Muscle layer of colon (tissue), 2 donors: Measurements from ENCODE around the gene LRMDA.

Experiments used
- H3K27ac ChIP-seq: one replicate; pipeline ENCODE4 v1.7.0; 2013; ENCODE audit warnings: low read depth, mild to moderate bottlenecking, low read length, moderate library complexity
- H3K27me3 ChIP-seq, 2 donors: one replicate each; pipeline ENCODE4 v1.7.0; 2013; ENCODE audit warnings: low read length in 2 of 2, mild to moderate bottlenecking in 2 of 2; ENCODE audit not compliant: insufficient read depth in 2 of 2, control insufficient read depth in 1 of 2
- H3K36me3 ChIP-seq: one replicate; pipeline ENCODE4 v1.7.0; 2013; ENCODE audit warnings: mild to moderate bottlenecking, low read length; ENCODE audit not compliant: insufficient read depth
- H3K4me1 ChIP-seq: one replicate; pipeline ENCODE4 v1.7.0; 2013; ENCODE audit warnings: mild to moderate bottlenecking, low read length; ENCODE audit not compliant: insufficient read depth
- H3K4me3 ChIP-seq, 2 donors: one replicate each; pipeline ENCODE4 v1.7.0; 2013; ENCODE audit warnings: low read length in 2 of 2, low read depth in 1 of 2, mild to moderate bottlenecking in 1 of 2, moderate library complexity in 1 of 2
- H3K9ac ChIP-seq: one replicate; pipeline ENCODE4 v1.7.0; 2013; ENCODE audit warnings: low read length
- H3K9me3 ChIP-seq: one replicate; pipeline ENCODE4 v1.7.0; 2013; ENCODE audit warnings: mild to moderate bottlenecking, low read length
- donor health status: abdominal sarcoma.
- donor health status: Adenocarcinoma of cecum.

The LRMDA gene

DNA sequence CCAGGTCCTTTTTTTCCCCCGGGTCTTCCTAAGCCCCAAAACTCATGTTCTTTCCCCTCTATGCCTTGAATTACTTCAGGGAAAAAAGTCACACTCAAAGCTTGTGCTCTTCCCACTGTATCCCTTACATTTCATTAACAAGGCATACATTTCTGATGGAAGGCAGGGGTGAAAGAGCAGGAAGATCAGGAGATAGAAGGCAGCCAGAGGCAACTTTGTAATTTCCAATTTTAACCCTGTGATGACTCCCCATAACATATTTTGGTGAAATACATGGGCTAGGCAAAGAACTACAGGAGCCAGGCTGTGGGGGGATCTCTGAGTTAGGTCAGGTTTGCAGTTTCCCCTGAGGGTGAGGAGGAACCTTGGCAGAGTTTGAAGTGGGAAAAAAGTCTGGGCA lies 635.0 kb downstream of the LRMDA start:
- no peaks in the 10 kb centered on the region for H3K27me3 ChIP-seq
- no peaks in the 10 kb centered on the region for H3K9me3 ChIP-seq
- no peaks in the 10 kb centered on the region for H3K36me3 ChIP-seq
- no peak overlapping the region for H3K27ac ChIP-seq
- H3K4me3 ChIP-seq = no peak overlapping the region
- H3K9ac ChIP-seq = no peak overlapping the region
- H3K4me1 ChIP-seq = peaks cover 29% of the 10 kb centered on the region

DNA sequence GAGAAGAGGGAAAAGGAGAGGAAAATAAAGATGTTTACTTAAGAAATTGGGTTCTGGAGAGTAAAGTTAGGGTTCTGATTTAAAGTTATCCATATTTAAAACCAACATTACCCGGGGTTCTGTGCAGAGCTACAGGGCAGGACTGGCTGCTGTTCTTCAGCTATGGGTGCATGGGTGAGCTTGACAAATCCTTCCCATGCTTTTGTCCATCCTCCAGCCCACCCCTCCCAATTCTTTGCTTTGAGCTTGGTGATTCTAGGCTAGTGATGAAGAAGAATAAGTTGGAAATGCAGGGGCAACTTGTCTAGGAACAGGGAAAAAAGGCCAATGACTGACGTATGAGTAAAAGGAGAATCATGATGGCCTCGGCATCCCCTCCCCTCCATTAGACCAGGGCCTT lies 636.0 kb downstream of the LRMDA start:
- H3K27ac ChIP-seq = no peak overlapping the region
- no peak overlapping the region for H3K4me3 ChIP-seq
- H3K36me3 ChIP-seq = no peaks in the 10 kb centered on the region
- no peaks in the 10 kb centered on the region for H3K27me3 ChIP-seq
- peaks cover 38% of the 10 kb centered on the region for H3K4me1 ChIP-seq
- no peaks in the 10 kb centered on the region for H3K9me3 ChIP-seq
- no peak overlapping the region for H3K9ac ChIP-seq

DNA sequence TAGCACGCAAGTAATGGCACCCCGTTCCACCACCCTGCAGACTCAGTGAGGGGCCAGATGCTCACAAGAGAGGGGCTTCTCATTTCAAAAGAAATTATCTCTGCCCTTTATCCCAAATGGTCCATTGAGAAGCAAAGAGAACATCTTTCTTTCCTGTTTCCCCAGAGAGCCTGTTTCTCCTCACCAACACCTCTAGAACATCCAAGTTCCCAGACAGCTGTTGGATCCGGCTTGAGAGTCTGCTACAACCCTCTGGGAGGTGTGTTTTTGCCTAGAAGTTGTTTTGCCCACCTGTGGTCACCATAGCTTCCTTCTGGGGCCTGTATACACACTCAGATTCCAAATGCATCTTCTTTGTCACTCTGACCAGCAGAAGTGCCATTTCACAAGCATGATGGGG lies 637.4 kb downstream of the LRMDA start:
- Histone ChIP-seq H3K27me3 (no peaks in the 10 kb centered on the region), H3K9me3 (no peaks in the 10 kb centered on the region), H3K36me3 (no peaks in the 10 kb centered on the region), H3K9ac (no peak overlapping the region), H3K4me3 (no peak overlapping the region), H3K4me1 (peaks cover 42% of the 10 kb centered on the region), H3K27ac (no peak overlapping the region)

DNA sequence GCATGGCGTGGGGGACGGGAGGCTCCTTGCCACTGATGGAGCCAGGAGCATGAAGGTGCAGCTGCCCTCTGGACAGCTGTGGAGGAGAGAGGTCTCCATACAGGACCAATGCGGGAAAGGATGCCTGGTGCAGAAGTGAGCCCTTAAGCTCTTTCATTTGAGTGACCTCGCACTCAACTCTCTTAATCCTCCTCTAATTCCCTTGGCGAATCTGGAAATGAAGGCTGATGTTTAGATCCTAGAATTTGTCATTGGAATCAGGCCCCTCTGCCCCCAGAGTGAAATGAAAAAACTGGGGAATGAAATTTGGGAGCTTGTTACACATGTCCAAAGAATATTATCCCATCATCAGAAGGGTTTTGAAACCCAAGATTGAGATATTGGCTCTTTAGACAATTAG lies 639.5 kb downstream of the LRMDA start:
- Histone ChIP-seq H3K4me3 (no peak overlapping the region), H3K9ac (no peak overlapping the region), H3K9me3 (no peaks in the 10 kb centered on the region), H3K4me1 (peaks cover 42% of the 10 kb centered on the region), H3K27ac (no peak overlapping the region), H3K27me3 (no peaks in the 10 kb centered on the region), H3K36me3 (no peaks in the 10 kb centered on the region)

DNA sequence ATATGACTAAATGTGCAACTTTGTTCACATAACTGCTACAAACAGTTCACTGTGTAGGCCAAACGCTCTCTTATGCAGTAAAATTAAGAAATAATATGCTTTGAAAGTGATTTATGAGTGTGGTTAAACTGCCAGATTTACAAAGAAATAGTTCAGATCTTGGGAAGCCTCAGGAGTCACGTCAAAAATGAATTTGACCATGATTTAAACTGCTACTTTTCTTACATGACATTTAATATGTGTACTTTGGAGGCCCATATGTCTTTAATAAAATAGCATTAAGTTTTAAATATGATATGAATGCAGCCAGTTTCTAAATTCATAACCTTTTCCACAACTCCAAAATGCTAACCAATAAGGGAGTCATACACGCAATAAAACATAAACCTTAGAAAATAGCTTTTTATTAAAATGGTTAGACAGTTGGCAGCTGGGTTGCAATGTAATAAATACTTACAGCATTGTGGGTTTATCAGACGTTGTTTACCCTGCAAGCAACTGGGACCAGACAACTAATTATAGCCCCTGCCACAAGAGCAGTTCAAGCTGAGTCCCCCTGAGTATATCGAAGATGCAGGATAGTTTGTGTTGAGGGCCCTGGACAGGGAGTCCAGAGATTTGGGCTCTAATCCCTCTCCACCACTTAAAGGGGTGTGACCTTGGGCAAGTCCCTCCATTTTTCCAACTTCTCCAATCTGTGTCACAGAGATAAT lies 640.4 kb downstream of the LRMDA start:
- no peaks in the 10 kb centered on the region for H3K9me3 ChIP-seq
- peaks cover 41% of the 10 kb centered on the region for H3K4me1 ChIP-seq
- no peak overlapping the region for H3K4me3 ChIP-seq
- no peaks in the 10 kb centered on the region for H3K27me3 ChIP-seq
- no peak overlapping the region for H3K27ac ChIP-seq
- H3K36me3 ChIP-seq = no peaks in the 10 kb centered on the region
- H3K9ac ChIP-seq = no peak overlapping the region

DNA sequence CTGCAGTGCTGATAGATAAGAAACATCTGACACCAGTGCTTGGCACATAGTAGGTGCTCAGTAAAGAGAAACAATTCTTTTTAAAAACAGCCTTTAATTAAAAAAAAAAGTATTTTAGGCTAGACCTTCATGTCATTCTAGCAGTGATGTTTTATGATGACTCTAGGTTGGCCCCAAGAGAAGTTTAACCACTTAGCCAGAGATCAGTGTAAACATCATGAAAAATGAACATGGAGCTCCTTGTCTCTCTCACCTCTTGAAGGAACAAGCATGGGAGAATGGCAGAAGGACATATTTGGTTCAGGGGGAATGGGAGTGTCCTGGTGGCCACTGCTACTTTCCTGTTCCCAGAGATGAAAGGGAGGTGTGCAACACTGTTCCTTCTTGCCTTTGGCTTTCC lies 641.0 kb downstream of the LRMDA start:
- Histone ChIP-seq H3K27ac (no peak overlapping the region), H3K9ac (no peak overlapping the region), H3K27me3 (no peaks in the 10 kb centered on the region), H3K4me1 (peaks cover 35% of the 10 kb centered on the region), H3K4me3 (no peak overlapping the region), H3K9me3 (no peaks in the 10 kb centered on the region), H3K36me3 (no peaks in the 10 kb centered on the region)

DNA sequence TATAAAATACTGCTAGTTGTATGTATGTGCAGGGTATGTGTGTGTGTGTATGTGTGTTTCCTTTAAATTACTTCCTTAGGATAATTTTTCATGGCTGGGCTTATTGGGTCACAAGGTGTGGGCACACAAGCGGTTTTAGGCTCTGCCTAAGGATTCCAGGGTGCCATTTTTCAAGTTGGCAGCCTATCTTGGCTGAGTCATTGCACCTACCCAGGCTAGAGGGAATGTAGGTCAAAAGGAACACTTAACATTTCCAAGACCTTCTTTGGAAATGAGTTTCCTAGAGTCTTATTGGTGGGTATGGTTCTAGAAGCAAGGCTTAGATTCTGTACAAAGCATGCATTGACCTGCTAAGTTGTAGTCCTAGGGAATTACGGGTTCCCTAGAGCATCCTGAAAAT lies 642.1 kb downstream of the LRMDA start:
- H3K9me3 ChIP-seq = no peaks in the 10 kb centered on the region
- H3K9ac ChIP-seq = no peak overlapping the region
- H3K27ac ChIP-seq = no peak overlapping the region
- no peak overlapping the region for H3K4me3 ChIP-seq
- H3K27me3 ChIP-seq = no peaks in the 10 kb centered on the region
- H3K4me1 ChIP-seq = peaks cover 32% of the 10 kb centered on the region
- no peaks in the 10 kb centered on the region for H3K36me3 ChIP-seq

DNA sequence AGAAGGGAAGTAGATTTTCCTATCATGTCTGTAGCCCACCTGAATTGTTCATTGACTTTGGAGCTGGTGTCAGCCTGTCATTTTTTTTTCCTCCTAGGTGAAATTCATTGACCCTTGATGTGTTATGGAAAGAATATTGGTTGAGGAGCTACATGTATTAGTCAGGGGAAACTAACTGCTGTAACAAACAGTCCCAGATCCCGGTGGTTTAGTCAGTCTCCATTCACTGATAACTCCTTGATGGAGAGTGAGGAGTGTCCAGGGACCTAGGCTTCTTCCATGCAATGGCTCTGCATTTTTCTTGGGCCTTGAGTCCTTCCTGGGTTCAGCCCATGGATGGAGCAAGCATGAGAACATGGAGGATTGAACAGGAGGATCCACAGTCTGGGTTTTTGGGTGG lies 643.2 kb downstream of the LRMDA start:
- Histone ChIP-seq H3K27ac (no peak overlapping the region), H3K27me3 (no peaks in the 10 kb centered on the region), H3K9me3 (no peaks in the 10 kb centered on the region), H3K9ac (no peak overlapping the region), H3K4me1 (peaks cover 31% of the 10 kb centered on the region), H3K4me3 (no peak overlapping the region), H3K36me3 (no peaks in the 10 kb centered on the region)

DNA sequence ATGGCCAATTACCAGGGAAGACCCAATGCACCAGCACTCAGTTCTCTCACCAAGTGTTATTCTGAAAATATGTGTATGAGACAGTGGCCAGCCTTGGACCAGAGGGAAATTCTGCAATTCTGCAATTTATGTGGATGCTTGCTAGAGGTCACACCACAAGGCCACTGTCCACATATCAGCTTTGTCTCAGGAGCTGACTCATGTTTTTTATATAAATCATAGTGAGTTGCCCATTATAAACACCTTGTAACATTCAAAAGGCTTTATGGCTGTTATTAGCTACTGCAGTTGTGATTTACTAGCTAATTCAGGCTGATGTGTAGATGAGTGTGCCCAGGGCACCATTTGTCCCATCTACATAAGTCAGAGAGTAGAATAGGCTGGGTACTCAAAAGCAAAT lies 649.0 kb downstream of the LRMDA start:
- H3K27me3 ChIP-seq = no peaks in the 10 kb centered on the region
- H3K27ac ChIP-seq = no peak overlapping the region
- H3K36me3 ChIP-seq = no peaks in the 10 kb centered on the region
- H3K4me3 ChIP-seq = no peak overlapping the region
- no peak overlapping the region for H3K9ac ChIP-seq
- no peaks in the 10 kb centered on the region for H3K9me3 ChIP-seq
- peaks cover 6% of the 10 kb centered on the region for H3K4me1 ChIP-seq

DNA sequence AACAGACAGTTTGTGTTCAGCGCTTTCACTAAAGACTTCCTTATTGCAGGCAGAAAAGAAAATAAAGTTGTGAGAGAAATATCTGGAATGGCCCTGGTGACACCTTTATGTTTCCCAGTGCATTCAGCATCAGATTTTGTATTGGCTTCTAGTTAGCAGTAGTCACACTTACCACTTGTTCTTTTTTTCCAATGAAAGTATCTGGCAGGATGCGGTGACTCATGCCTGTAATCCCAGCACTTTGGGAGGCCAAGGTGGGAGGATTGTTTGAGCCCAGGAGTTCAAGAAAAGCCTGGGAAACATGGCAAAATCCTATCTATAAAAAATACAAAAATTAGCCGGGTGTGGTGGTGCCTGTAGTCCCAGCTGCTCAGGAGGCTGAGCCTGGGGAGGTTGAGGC lies 649.6 kb downstream of the LRMDA start:
- Histone ChIP-seq H3K27ac (no peak overlapping the region), H3K27me3 (no peaks in the 10 kb centered on the region), H3K4me3 (no peak overlapping the region), H3K36me3 (no peaks in the 10 kb centered on the region), H3K9me3 (no peaks in the 10 kb centered on the region), H3K9ac (no peak overlapping the region), H3K4me1 (peaks cover 12% of the 10 kb centered on the region)

DNA sequence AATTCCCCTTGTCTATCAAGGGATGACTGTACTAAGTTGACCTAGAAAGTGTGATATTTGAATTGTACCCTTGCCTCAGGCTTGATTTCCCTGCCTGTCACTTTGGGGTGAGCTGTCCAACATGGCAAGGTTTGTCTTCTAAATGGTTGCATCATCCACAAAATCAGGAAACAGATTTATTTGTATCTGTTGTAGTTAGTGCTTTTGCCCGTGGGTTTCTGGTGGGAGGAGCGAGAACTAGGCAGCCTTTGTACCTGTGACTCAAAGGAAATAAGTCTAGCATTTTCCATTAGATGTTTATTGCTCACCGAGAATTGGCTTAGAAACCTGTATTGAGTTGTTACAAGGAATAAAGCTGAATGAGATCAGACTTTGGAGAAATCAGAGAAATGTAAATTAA lies 650.8 kb downstream of the LRMDA start:
- H3K9me3 ChIP-seq = no peaks in the 10 kb centered on the region
- peaks cover 24% of the 10 kb centered on the region for H3K4me1 ChIP-seq
- no peak overlapping the region for H3K27ac ChIP-seq
- no peaks in the 10 kb centered on the region for H3K36me3 ChIP-seq
- H3K9ac ChIP-seq = no peak overlapping the region
- H3K4me3 ChIP-seq = no peak overlapping the region
- no peaks in the 10 kb centered on the region for H3K27me3 ChIP-seq

DNA sequence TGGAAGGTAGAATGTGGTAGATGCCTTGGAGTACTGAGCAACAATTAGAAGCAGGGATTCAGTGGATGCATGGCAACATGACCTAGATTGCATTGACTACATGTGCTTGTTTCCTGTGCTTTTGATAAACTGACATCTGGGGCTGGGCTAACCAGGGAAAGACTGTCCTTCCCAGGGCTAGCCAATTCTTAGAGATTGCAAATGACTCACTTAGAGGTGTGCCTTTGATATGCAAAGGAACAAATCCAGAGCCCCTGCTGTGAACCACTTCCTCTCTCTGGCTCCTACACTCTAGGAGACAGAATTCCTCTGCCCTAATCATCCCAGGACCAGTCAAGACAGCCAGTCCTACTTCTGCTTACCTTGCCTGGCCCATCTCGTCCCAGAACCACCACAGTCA lies 651.5 kb downstream of the LRMDA start:
- H3K4me3 ChIP-seq = no peak overlapping the region
- no peak overlapping the region for H3K27ac ChIP-seq
- peaks cover 29% of the 10 kb centered on the region for H3K4me1 ChIP-seq
- H3K9ac ChIP-seq = no peak overlapping the region
- H3K27me3 ChIP-seq = no peaks in the 10 kb centered on the region
- no peaks in the 10 kb centered on the region for H3K36me3 ChIP-seq
- no peaks in the 10 kb centered on the region for H3K9me3 ChIP-seq
